Measurements from ENCODE around the gene EFNA4. TPM values are rescaled to one million over a fixed set of nuclear protein-coding genes. Genes with fewer than 3 reads are reported as not detected.
"Not testable (repeated sequence)": the region's sequence is repeated elsewhere in the genome, so short reads cannot be mapped to it uniquely, and the experiment has no call there.

Gene EFNA4
- total RNA-seq, 2 donors from 2014 or later = 1.9 to 2.8 TPM

GRCh38 chr1:155116113-155116764, 52.7 kb downstream of the EFNA4 start:
- no peak overlapping the region for H3K4me3 ChIP-seq
- no peak overlapping the region for H3K27ac ChIP-seq
- H3K36me3 ChIP-seq = no peaks in the 10 kb centered on the region
- H3K9me3 ChIP-seq = no peaks in the 10 kb centered on the region
- ATAC-seq (ENCODE audit: insufficient number of reproducible peaks, low FRiP score, low read depth) (no peak), DNase-seq (ENCODE audit: low spot score) (no peak)
- no peak for TF ChIP-seq CTCF (IDR thresholded peaks at IDR 0.05)
- H3K27me3 ChIP-seq (replicated peaks; ENCODE audit: insufficient read depth) = no peaks in the 10 kb centered on the region
- no peaks in the 10 kb centered on the region for H3K4me1 ChIP-seq (ENCODE audit: control insufficient read depth in 1 of 2, low read depth in 2 of 2)

GRCh38 chr1:155117610-155118009, 54.1 kb downstream of the EFNA4 start:
- H3K4me1 ChIP-seq (ENCODE audit: control insufficient read depth in 1 of 2, low read depth in 2 of 2) = no peaks in the 10 kb centered on the region
- no peaks in the 10 kb centered on the region for H3K9me3 ChIP-seq
- no peak for ATAC-seq (ENCODE audit: insufficient number of reproducible peaks, low FRiP score, low read depth)
- no peak overlapping the region for H3K4me3 ChIP-seq
- no peak for TF ChIP-seq CTCF (IDR thresholded peaks at IDR 0.05)
- H3K27me3 ChIP-seq (replicated peaks; ENCODE audit: insufficient read depth) = no peaks in the 10 kb centered on the region
- H3K27ac ChIP-seq = no peak overlapping the region
- DNase-seq (ENCODE audit: low spot score) = no peak
- no peaks in the 10 kb centered on the region for H3K36me3 ChIP-seq

- H3K36me3 ChIP-seq; ATAC-seq (ENCODE audit: insufficient number of reproducible peaks, low FRiP score, low read depth); H3K9me3 ChIP-seq; DNase-seq (ENCODE audit: low spot score); H3K27me3 ChIP-seq (replicated peaks; ENCODE audit: insufficient read depth); H3K27ac ChIP-seq; H3K4me1 ChIP-seq (ENCODE audit: control insufficient read depth in 1 of 2, low read depth in 2 of 2); H3K4me3 ChIP-seq: not testable (repeated sequence)
Measured at GRCh38 chr1:155118090-155118489, 54.5 kb downstream of the EFNA4 start.

Other genes starting within 250 kb of the EFNA4 start
- 1 to 10 TPM in 1 of 2 donors, under 1 TPM in 1; 0.95 to 1.8 TPM for gene KCNN3, start 193.5 kb upstream of the EFNA4 start, total RNA-seq
- 10 to 100 TPM in 1 of 2 donors, 1 to 10 TPM in 1; 9.7 to 13.8 TPM for gene PMVK, start 127.0 kb upstream of the EFNA4 start, total RNA-seq
- gene PBXIP1, start 107.6 kb upstream of the EFNA4 start, total RNA-seq = 100 to 1,000 TPM; 185 to 227 TPM
- gene PYGO2, start 102.0 kb upstream of the EFNA4 start, total RNA-seq = 10 to 100 TPM; 17.8 to 21.4 TPM
- gene SHC1, start 93.0 kb upstream of the EFNA4 start, total RNA-seq = 100 to 1,000 TPM; 129 to 174 TPM
- 10 to 100 TPM; 13.5 to 23.7 TPM for gene CKS1B, start 89.1 kb upstream of the EFNA4 start, total RNA-seq
- gene FLAD1, start 80.4 kb upstream of the EFNA4 start, total RNA-seq = 10 to 100 TPM; 23.8 to 27.2 TPM
- gene LENEP, start 70.2 kb upstream of the EFNA4 start, total RNA-seq = not detected
- 10 to 100 TPM; 35.3 to 66.3 TPM for gene ZBTB7B, start 60.9 kb upstream of the EFNA4 start, total RNA-seq
- under 1 TPM in 1 of 2 donors, not detected in 1; 0.42 TPM for gene DCST2, start 30.0 kb upstream of the EFNA4 start, total RNA-seq
- not detected for gene DCST1, start 29.9 kb upstream of the EFNA4 start, total RNA-seq
- gene ADAM15, start 12.4 kb upstream of the EFNA4 start, total RNA-seq = 100 to 1,000 TPM; 119 to 144 TPM
- 1 to 10 TPM; 1.5 to 3.2 TPM for gene EFNA3, start 15.1 kb downstream of the EFNA4 start, total RNA-seq
- 10 to 100 TPM in 1 of 2 donors, 1 to 10 TPM in 1; 4.6 to 15.4 TPM for gene EFNA1, start 64.1 kb downstream of the EFNA4 start, total RNA-seq
- 10 to 100 TPM; 13.0 to 22.2 TPM for gene SLC50A1, start 72.1 kb downstream of the EFNA4 start, total RNA-seq
- gene DPM3, start 76.8 kb downstream of the EFNA4 start, total RNA-seq = 10 to 100 TPM; 28.8 to 68.6 TPM
- 100 to 1,000 TPM; 106 to 112 TPM for gene KRTCAP2, start 109.6 kb downstream of the EFNA4 start, total RNA-seq
- gene TRIM46, start 110.1 kb downstream of the EFNA4 start, total RNA-seq = 1 to 10 TPM; 2.7 to 5.8 TPM
- gene THBS3, start 144.2 kb downstream of the EFNA4 start, total RNA-seq = 10 to 100 TPM; 45.3 to 81.6 TPM
- 10 to 100 TPM; 21.7 to 22.9 TPM for gene MTX1, start 145.0 kb downstream of the EFNA4 start, total RNA-seq
- 10 to 100 TPM; 14.7 to 16.1 TPM for gene ENTREP3, start 191.7 kb downstream of the EFNA4 start, total RNA-seq
- 10 to 100 TPM; 32.5 to 50.2 TPM for gene SCAMP3, start 198.6 kb downstream of the EFNA4 start, total RNA-seq
- gene CLK2, start 209.8 kb downstream of the EFNA4 start, total RNA-seq = 10 to 100 TPM; 26.9 to 50.7 TPM
- gene HCN3, start 213.7 kb downstream of the EFNA4 start, total RNA-seq = 1 to 10 TPM in 1 of 2 donors, under 1 TPM in 1; 0.92 to 1.9 TPM
- not detected for gene PKLR, start 237.7 kb downstream of the EFNA4 start, total RNA-seq
- 10 to 100 TPM; 57.8 to 68.2 TPM for gene FDPS, start 245.1 kb downstream of the EFNA4 start, total RNA-seq

Measured in thoracic aorta (tissue), 2 donors.